SK-N-SH (cell line): ENCODE data around the gene PLXNB1.

Source experiments
- CHD2 ChIP-seq: fragments of 150-350 bp; IDR thresholded peaks from 2 replicates; pipeline ENCODE4 v1.6.1; 2018; ENCODE audit warnings: low read length; ENCODE audit not compliant: partially characterized antibody
- POLR2AphosphoS5 ChIP-seq: IDR thresholded peaks from 2 replicates; pipeline ENCODE4 v1.6.1; 2012; ENCODE audit warnings: low read depth, low read length
- TAF1 ChIP-seq: IDR thresholded peaks from 2 replicates; pipeline ENCODE4 v1.6.1; 2012; ENCODE audit warnings: low read depth, mild to moderate bottlenecking, low read length, moderate library complexity, borderline replicate concordance
- TF ChIP-seq, protein P1 (sequence below): fragments of 200-600 bp; sonication (generic); IDR thresholded peaks from 2 replicates; pipeline ENCODE4 v1.6.1; 2017; ENCODE audit warnings: antibody characterized with exemption, mild to moderate bottlenecking, moderate library complexity
- TF ChIP-seq, protein P2 (sequence below): IDR thresholded peaks from 2 replicates; pipeline ENCODE4 v1.4.0; 2012; ENCODE audit warnings: low read depth

DNA sequence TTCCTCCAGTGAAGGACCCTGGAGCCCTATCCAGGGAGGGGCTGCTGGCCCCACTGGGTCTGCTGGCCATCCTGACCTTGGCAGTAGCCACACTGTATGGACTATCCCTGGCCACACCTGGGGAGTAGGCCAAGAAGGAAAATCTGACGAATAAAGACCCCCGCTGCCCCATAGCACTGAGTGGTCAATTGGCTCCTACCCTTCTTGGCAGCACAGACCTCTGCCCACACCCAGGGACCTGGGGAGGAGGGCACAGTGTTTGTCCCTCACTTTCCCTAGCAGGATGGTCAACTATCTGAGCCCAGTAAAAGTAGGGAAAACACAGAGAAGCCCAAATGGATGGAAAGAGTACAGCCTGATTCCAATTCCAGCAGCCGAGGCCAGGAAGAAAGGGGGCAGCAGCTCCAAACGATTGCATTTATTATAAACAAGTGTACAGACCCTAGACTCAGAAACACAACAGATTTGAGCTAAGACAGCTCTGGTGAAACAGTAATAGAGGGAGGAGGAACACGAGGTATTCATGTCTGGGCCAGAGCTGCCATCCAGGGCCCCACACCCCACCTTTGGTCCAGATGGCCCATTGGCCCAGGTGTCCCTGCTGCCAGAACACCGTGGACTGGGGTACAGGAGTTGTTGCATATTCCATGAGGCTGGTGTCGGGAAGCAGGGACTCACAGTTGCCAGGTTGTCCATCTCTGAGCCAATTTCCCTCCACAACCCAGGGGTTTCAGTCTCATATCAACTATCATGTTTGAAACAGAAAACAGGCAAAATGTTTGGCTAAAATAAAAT lies 37.8 kb upstream of the PLXNB1 start:
- TF ChIP-seq POLR2AphosphoS5 (no peak), TAF1 (no peak), CHD2 (no peak)
- TF ChIP-seq, protein P1, sequence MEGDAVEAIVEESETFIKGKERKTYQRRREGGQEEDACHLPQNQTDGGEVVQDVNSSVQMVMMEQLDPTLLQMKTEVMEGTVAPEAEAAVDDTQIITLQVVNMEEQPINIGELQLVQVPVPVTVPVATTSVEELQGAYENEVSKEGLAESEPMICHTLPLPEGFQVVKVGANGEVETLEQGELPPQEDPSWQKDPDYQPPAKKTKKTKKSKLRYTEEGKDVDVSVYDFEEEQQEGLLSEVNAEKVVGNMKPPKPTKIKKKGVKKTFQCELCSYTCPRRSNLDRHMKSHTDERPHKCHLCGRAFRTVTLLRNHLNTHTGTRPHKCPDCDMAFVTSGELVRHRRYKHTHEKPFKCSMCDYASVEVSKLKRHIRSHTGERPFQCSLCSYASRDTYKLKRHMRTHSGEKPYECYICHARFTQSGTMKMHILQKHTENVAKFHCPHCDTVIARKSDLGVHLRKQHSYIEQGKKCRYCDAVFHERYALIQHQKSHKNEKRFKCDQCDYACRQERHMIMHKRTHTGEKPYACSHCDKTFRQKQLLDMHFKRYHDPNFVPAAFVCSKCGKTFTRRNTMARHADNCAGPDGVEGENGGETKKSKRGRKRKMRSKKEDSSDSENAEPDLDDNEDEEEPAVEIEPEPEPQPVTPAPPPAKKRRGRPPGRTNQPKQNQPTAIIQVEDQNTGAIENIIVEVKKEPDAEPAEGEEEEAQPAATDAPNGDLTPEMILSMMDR = no peak
- TF ChIP-seq, protein P2, sequence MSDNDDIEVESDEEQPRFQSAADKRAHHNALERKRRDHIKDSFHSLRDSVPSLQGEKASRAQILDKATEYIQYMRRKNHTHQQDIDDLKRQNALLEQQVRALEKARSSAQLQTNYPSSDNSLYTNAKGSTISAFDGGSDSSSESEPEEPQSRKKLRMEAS = no peak
